HEK293 (cell line): ENCODE measurements around the gene N4BP2L2.

ENCODE experiments used
- CTCF ChIA-PET: fragments of 350-600 bp; formaldehyde crosslinking; extraction: SDS; loops from one replicate; lab custom pipeline; 2021; ENCODE audit warnings: antibody characterized with exemption; lab: Yijun Ruan, JAX
- POLR2A ChIA-PET: fragments of 300-600 bp; formaldehyde crosslinking; extraction: SDS; loops from one replicate; lab custom pipeline; 2020; ENCODE audit warnings: antibody characterized with exemption, inconsistent platforms; lab: Yijun Ruan, JAX
- H3K27ac ChIP-seq: fragments of 200-500 bp; sonication (Bioruptor generic); 2 replicates; pipeline ENCODE4 v1.5.1; 2014; ENCODE audit warnings: low read depth, low read length, control low read depth, inconsistent platforms; ENCODE audit errors: extremely low read depth
- H3K36me3 ChIP-seq, 2 experiments: fragments of 200-500 bp in 1 of 2; sonication (Bioruptor generic) in 1 of 2; 1 replicate in 1 of 2; 2 replicates in 1 of 2; pipeline ENCODE4 v1.5.1; 2014 to 2017; ENCODE audit warnings: inconsistent platforms in 2 of 2, low read length in 2 of 2; ENCODE audit not compliant: control insufficient read depth in 2 of 2, insufficient read depth in 1 of 2
- H3K4me1 ChIP-seq: fragments of 200-500 bp; sonication (Bioruptor generic); 2 replicates; pipeline ENCODE4 v1.5.1; 2014; ENCODE audit warnings: mild to moderate bottlenecking, low read length, inconsistent platforms; ENCODE audit not compliant: control insufficient read depth, insufficient read depth
- H3K4me3 ChIP-seq: 2 replicates; pipeline ENCODE4 v1.5.1; 2011; ENCODE audit warnings: low read depth, mild to moderate bottlenecking, control low read depth, low read length, moderate library complexity
- H3K9me3 ChIP-seq: fragments of 200-500 bp; sonication (Bioruptor generic); 2 replicates; pipeline ENCODE4 v1.5.1; 2014; ENCODE audit warnings: low read depth, low read length, inconsistent platforms; ENCODE audit not compliant: control insufficient read depth, insufficient read depth
- BCL11B ChIP-seq: fragments of 450-650 bp; formaldehyde crosslinking; IDR thresholded peaks from 2 replicates; pipeline ENCODE4 v1.5.1; 2016; ENCODE audit warnings: low read depth, missing biosample characterization, missing genetic modification characterization
- GLI4 ChIP-seq: fragments of 450-650 bp; formaldehyde crosslinking; IDR thresholded peaks from 2 replicates; pipeline ENCODE4 v1.5.1; 2016; ENCODE audit warnings: missing biosample characterization, missing genetic modification characterization
- IKZF3 ChIP-seq: fragments of 450-650 bp; IDR thresholded peaks from 2 replicates; pipeline ENCODE4 v1.5.0; 2018; ENCODE audit warnings: missing biosample characterization, mild to moderate bottlenecking, missing genetic modification characterization, moderate library complexity
- KLF7 ChIP-seq: fragments of 450-650 bp; formaldehyde crosslinking; IDR thresholded peaks from 2 replicates; pipeline ENCODE4 v1.5.1; 2016; ENCODE audit warnings: missing biosample characterization, missing genetic modification characterization, borderline replicate concordance
- REST ChIP-seq: fragments of 450-650 bp; formaldehyde crosslinking; IDR thresholded peaks from 2 replicates; pipeline ENCODE4 v1.5.1; 2016; ENCODE audit warnings: missing biosample characterization, missing genetic modification characterization
- SP7 ChIP-seq: fragments of 450-650 bp; formaldehyde crosslinking; IDR thresholded peaks from 2 replicates; pipeline ENCODE4 v1.5.1; 2016; ENCODE audit warnings: missing biosample characterization, missing genetic modification characterization
- YY1 ChIP-seq: fragments of 450-650 bp; formaldehyde crosslinking; IDR thresholded peaks from 2 replicates; pipeline ENCODE4 v1.5.1; 2018; ENCODE audit warnings: missing biosample characterization, missing genetic modification characterization
- ZBTB17 ChIP-seq: fragments of 450-650 bp; formaldehyde crosslinking; IDR thresholded peaks from 2 replicates; pipeline ENCODE4 v1.5.1; 2016; ENCODE audit warnings: missing biosample characterization, missing genetic modification characterization
- ZFP3 ChIP-seq: fragments of 450-650 bp; formaldehyde crosslinking; IDR thresholded peaks from 2 replicates; pipeline ENCODE4 v1.5.1; 2016; ENCODE audit warnings: low read depth, missing biosample characterization, missing genetic modification characterization
- ZFP69B ChIP-seq: fragments of 450-650 bp; formaldehyde crosslinking; IDR thresholded peaks from 2 replicates; pipeline ENCODE4 v1.5.1; 2016; ENCODE audit warnings: missing biosample characterization, missing genetic modification characterization
- ZNF10 ChIP-seq: fragments of 450-650 bp; formaldehyde crosslinking; IDR thresholded peaks from 2 replicates; pipeline ENCODE4 v1.5.1; 2017; ENCODE audit warnings: missing biosample characterization, missing genetic modification characterization
- ZNF133 ChIP-seq: fragments of 450-650 bp; formaldehyde crosslinking; IDR thresholded peaks from 2 replicates; pipeline ENCODE4 v1.5.1; 2016; ENCODE audit warnings: missing biosample characterization, missing genetic modification characterization
- ZNF239 ChIP-seq: fragments of 450-650 bp; formaldehyde crosslinking; IDR thresholded peaks from 2 replicates; pipeline ENCODE4 v1.5.1; 2016; ENCODE audit warnings: missing biosample characterization, missing genetic modification characterization
- ZNF311 ChIP-seq: fragments of 450-650 bp; formaldehyde crosslinking; IDR thresholded peaks from 2 replicates; pipeline ENCODE4 v1.5.1; 2017; ENCODE audit warnings: missing biosample characterization, missing genetic modification characterization, borderline replicate concordance
- ZNF341 ChIP-seq: fragments of 450-650 bp; formaldehyde crosslinking; IDR thresholded peaks from 2 replicates; pipeline ENCODE4; 2016; ENCODE audit warnings: low read depth, missing biosample characterization, missing genetic modification characterization
- ZNF366 ChIP-seq: fragments of 450-650 bp; formaldehyde crosslinking; conservative IDR thresholded peaks from 2 replicates; pipeline ENCODE4 v1.5.1; 2016; ENCODE audit warnings: missing biosample characterization, missing genetic modification characterization
- ZNF37A ChIP-seq: fragments of 450-650 bp; IDR thresholded peaks from 2 replicates; pipeline ENCODE4 v1.5.1; 2018; ENCODE audit warnings: missing biosample characterization, missing genetic modification characterization
- ZNF449 ChIP-seq: fragments of 450-650 bp; formaldehyde crosslinking; IDR thresholded peaks from 2 replicates; pipeline ENCODE4 v1.5.1; 2017; ENCODE audit warnings: missing biosample characterization, mild to moderate bottlenecking, missing genetic modification characterization, moderate library complexity
- ZNF488 ChIP-seq: fragments of 450-650 bp; formaldehyde crosslinking; IDR thresholded peaks from 2 replicates; pipeline ENCODE4 v1.5.1; 2016; ENCODE audit warnings: missing biosample characterization, missing genetic modification characterization
- ZNF555 ChIP-seq: fragments of 450-650 bp; formaldehyde crosslinking; conservative IDR thresholded peaks from 2 replicates; pipeline ENCODE4 v1.5.1; 2017; ENCODE audit warnings: missing biosample characterization, mild to moderate bottlenecking, missing genetic modification characterization, inconsistent platforms
- ZNF558 ChIP-seq: fragments of 450-650 bp; formaldehyde crosslinking; IDR thresholded peaks from 2 replicates; pipeline ENCODE4 v1.5.1; 2016; ENCODE audit warnings: missing biosample characterization, missing genetic modification characterization
- ZNF560 ChIP-seq: fragments of 450-650 bp; formaldehyde crosslinking; IDR thresholded peaks from 2 replicates; pipeline ENCODE4 v1.5.1; 2017; ENCODE audit warnings: missing biosample characterization, missing genetic modification characterization, borderline replicate concordance
- ZNF596 ChIP-seq: fragments of 450-650 bp; IDR thresholded peaks from 2 replicates; pipeline ENCODE4 v1.5.0; 2018; ENCODE audit warnings: missing biosample characterization, mild to moderate bottlenecking, missing genetic modification characterization, moderate library complexity
- ZNF629 ChIP-seq: fragments of 450-650 bp; formaldehyde crosslinking; IDR thresholded peaks from 2 replicates; pipeline ENCODE4 v1.5.1; 2017; ENCODE audit warnings: missing biosample characterization, missing genetic modification characterization
- ZNF660 ChIP-seq: fragments of 450-650 bp; IDR thresholded peaks from 2 replicates; pipeline ENCODE4 v1.5.1; 2018; ENCODE audit warnings: missing biosample characterization, mild to moderate bottlenecking, missing genetic modification characterization
- ZNF704 ChIP-seq: fragments of 450-650 bp; formaldehyde crosslinking; IDR thresholded peaks from 2 replicates; pipeline ENCODE4 v1.5.1; 2016; ENCODE audit warnings: missing biosample characterization, missing genetic modification characterization
- ZSCAN30 ChIP-seq: fragments of 450-650 bp; IDR thresholded peaks from 2 replicates; pipeline ENCODE4 v1.5.1; 2018; ENCODE audit warnings: missing biosample characterization, mild to moderate bottlenecking, missing genetic modification characterization, moderate library complexity
- TF ChIP-seq, protein P1 (sequence below): fragments of 450-650 bp; formaldehyde crosslinking; IDR thresholded peaks from 2 replicates; pipeline ENCODE4 v1.5.1; 2016; ENCODE audit warnings: missing biosample characterization, missing genetic modification characterization
- TF ChIP-seq, protein P2 (sequence below): fragments of 450-650 bp; IDR thresholded peaks from 2 replicates; pipeline ENCODE4 v1.5.1; 2018; ENCODE audit warnings: missing biosample characterization, missing genetic modification characterization

The N4BP2L2 gene

DNA sequence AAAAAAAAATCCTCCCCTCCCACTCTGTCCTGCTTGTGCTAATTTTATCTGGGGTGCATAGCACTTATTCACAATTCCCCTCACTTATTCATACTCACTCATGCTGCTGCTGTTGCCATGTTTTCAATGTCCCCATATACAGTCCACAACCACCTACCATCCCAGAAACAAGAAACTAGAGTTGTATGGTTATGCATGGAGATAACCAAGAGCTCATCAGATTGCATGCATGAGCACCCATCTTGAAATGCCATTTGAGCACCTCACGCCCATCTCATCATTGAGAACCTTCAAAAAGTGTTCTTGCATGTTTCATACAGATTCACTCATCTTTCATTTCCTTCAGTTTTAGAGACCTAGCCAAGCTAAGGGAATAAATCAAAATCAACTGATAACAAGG, 15.1 kb upstream of the N4BP2L2 start:
- Histone ChIP-seq H3K4me3 (no peak overlapping the region), H3K27ac (no peak overlapping the region), H3K36me3 (no peaks in the 10 kb centered on the region), H3K4me1 (no peaks in the 10 kb centered on the region)
- CTCF ChIA-PET, result no interaction called here
- TF ChIP-seq REST (tag by site-specific recombination) (no peak), ZNF596 (tag by site-specific recombination) (no peak), ZNF341 (tag by site-specific recombination) (no peak), ZNF629 (no peak), BCL11B (no peak), ZFP3 (tag by site-specific recombination) (no peak), ZNF704 (no peak), ZNF311 (tag by site-specific recombination) (no peak), ZNF558 (tag by site-specific recombination) (no peak), ZNF449 (tag by site-specific recombination) (no peak), ZNF37A (tag by site-specific recombination) (no peak), ZNF660 (no peak), ZNF560 (no peak), ZNF555 (tag by site-specific recombination) (no peak), GLI4 (tag by site-specific recombination) (no peak)
- TF ChIP-seq, protein P1, sequence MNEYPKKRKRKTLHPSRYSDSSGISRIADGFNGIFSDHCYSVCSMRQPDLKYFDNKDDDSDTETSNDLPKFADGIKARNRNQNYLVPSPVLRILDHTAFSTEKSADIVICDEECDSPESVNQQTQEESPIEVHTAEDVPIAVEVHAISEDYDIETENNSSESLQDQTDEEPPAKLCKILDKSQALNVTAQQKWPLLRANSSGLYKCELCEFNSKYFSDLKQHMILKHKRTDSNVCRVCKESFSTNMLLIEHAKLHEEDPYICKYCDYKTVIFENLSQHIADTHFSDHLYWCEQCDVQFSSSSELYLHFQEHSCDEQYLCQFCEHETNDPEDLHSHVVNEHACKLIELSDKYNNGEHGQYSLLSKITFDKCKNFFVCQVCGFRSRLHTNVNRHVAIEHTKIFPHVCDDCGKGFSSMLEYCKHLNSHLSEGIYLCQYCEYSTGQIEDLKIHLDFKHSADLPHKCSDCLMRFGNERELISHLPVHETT (tag by site-specific recombination), result no peak
- TF ChIP-seq, all 188 proteins: peak for 0
- H3K9me3 ChIP-seq, result no peaks in the 10 kb centered on the region
- POLR2A ChIA-PET, result no interaction called here

- no peaks in the 10 kb centered on the region for H3K4me1 ChIP-seq
- ChIA-PET CTCF (no interaction called here), POLR2A (no interaction called here)
- no peak overlapping the region for H3K27ac ChIP-seq
- no peaks in the 10 kb centered on the region for H3K36me3 ChIP-seq
- H3K4me3 ChIP-seq, result no peak overlapping the region
- H3K9me3 ChIP-seq, result no peaks in the 10 kb centered on the region
- TF ChIP-seq ZNF133 (no peak), ZNF239 (no peak), KLF7 (no peak), ZNF366 (tag by site-specific recombination) (no peak), ZBTB17 (tag by site-specific recombination) (no peak), ZNF488 (tag by site-specific recombination) (no peak), ZNF660 (no peak), ZFP69B (tag by site-specific recombination) (no peak), ZSCAN30 (no peak), IKZF3 (tag by site-specific recombination) (no peak), ZNF10 (no peak), YY1 (tag by site-specific recombination) (no peak), SP7 (no peak)
- TF ChIP-seq, protein P2, sequence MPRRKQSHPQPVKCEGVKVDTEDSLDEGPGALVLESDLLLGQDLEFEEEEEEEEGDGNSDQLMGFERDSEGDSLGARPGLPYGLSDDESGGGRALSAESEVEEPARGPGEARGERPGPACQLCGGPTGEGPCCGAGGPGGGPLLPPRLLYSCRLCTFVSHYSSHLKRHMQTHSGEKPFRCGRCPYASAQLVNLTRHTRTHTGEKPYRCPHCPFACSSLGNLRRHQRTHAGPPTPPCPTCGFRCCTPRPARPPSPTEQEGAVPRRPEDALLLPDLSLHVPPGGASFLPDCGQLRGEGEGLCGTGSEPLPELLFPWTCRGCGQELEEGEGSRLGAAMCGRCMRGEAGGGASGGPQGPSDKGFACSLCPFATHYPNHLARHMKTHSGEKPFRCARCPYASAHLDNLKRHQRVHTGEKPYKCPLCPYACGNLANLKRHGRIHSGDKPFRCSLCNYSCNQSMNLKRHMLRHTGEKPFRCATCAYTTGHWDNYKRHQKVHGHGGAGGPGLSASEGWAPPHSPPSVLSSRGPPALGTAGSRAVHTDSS, result no peak
Measured at GRCh38 chr13:32549788-32550187, 11.2 kb upstream of the N4BP2L2 start.
